ENCODE data around the gene CORO1A.
A peak's percentile ranks its signal among the peaks of the same experiment; 100 is the strongest.

Gene CORO1A

DNA sequence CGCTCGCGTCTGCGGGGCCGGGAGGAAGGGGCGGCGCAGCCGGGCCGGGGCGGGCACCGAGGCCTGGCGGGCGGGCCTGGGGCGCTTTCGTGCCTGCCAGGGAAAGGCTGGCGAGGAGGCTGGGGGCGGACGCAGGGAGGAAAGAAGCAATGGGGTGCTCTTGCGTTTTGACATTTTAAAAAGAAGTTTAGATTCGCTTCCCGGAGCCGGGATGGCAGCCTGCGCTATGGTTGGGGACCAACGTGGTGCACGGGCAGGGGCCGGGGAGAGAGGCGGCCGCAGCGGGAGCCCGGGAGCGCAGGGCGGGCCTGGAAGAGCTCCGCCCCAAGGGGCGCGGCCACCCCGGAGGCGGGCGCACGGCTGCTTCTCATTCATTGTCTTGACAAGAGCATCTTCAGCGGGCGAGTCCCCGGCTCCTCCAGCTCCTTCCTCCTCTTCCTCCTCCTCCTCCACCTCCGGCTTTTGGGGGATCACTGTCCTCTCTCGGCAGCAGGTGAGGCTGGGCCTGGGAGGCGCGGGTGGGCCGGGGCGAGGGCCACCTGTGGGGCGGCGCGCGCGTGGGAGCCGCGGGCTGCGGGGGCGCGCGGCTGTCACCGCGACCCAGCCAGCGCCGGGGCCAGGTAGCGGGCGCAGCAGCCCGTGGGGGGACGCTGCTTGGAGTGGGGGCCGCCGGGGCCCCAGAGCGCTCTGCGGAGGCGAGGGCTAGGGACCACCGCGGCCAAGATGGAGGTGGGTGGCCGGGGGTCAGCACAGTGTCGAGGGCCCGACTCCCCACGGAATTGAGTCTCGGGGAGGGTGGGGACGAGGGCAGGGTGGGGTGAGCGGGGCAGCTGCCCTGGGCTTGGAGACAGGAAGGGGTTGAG, at the start of gene CORO1A:
Gene CORO1A (plus strand): TSS at position 370 of the 863 bp plus-strand sequence. CDS start 1,608 bp downstream, outside the sequence.
- peak within 1 kb of the TSS; percentile 66 for H3K4me3 ChIP-seq (ENCODE audit: low read depth, low read length)
- TF ChIP-seq, protein P1, sequence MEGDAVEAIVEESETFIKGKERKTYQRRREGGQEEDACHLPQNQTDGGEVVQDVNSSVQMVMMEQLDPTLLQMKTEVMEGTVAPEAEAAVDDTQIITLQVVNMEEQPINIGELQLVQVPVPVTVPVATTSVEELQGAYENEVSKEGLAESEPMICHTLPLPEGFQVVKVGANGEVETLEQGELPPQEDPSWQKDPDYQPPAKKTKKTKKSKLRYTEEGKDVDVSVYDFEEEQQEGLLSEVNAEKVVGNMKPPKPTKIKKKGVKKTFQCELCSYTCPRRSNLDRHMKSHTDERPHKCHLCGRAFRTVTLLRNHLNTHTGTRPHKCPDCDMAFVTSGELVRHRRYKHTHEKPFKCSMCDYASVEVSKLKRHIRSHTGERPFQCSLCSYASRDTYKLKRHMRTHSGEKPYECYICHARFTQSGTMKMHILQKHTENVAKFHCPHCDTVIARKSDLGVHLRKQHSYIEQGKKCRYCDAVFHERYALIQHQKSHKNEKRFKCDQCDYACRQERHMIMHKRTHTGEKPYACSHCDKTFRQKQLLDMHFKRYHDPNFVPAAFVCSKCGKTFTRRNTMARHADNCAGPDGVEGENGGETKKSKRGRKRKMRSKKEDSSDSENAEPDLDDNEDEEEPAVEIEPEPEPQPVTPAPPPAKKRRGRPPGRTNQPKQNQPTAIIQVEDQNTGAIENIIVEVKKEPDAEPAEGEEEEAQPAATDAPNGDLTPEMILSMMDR (conservative IDR thresholded peaks at IDR 0.05; ENCODE audit: low read depth, low read length) = no peak
- peak; percentile 74 for DNase-seq (ENCODE audit: low read depth)

DNA sequence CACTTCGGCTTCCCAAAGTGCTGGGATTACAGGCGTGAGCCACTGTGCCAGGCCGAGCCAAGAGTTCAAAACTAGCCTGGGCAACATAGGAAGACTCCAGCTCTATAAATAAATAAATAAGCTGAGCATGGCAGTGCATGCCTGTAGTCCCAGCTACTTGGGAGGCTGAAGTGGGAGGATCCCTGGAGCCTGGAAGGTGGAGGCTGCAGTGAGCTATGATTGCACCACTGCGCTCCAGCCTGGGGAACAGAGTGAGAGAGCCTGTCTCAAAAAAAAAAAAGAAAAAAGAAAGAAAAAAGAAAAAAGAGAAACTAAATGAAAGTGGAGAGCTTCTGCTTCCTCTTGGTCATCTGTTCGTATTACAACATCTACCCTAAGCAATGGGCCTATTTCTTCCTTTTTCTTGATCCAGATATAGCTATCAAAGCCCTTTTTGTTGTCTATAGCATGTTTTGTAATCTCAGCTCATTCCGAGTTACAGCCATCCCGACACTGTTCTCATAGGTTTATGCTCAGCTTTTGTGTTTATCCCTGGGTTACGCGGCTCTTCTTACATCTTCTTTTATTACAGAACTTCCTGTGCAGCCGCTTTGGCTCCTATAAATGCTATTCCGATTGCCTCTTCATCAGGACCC, 46.3 kb upstream of the CORO1A start:
- TF ChIP-seq, protein P1 (conservative IDR thresholded peaks at IDR 0.05; ENCODE audit: low read depth, low read length) = no peak
- DNase-seq (ENCODE audit: low read depth) = no peak

DNA sequence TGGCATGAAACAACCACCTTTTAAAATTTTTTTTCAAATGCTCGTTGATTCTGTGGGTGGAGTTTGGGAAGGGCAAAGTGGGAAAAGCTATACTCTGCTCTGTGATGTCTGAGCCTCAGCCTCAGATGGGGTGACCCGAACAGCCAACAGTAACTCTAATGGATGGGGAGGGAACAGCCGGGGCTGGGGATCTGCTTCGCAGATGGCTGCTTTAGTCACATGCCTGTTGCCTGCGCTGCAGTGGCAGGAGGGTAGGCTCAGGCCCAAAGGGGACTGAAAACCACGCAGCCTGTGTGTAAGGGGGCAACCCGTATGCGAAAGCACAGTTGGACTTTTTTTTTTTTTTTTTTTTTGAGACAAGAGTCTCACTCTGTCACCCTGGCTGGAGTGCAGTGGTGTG, 45.5 kb upstream of the CORO1A start:
- H3K4me3 ChIP-seq (ENCODE audit: low read depth, low read length) = no peak overlapping the region
- DNase-seq (ENCODE audit: low read depth) = no peak
- TF ChIP-seq, protein P1 (conservative IDR thresholded peaks at IDR 0.05; ENCODE audit: low read depth, low read length) = no peak

More for the DNA sequence above, 46.3 kb upstream of the CORO1A start:
- no peak overlapping the region for H3K4me3 ChIP-seq (ENCODE audit: low read depth, low read length)

DNA sequence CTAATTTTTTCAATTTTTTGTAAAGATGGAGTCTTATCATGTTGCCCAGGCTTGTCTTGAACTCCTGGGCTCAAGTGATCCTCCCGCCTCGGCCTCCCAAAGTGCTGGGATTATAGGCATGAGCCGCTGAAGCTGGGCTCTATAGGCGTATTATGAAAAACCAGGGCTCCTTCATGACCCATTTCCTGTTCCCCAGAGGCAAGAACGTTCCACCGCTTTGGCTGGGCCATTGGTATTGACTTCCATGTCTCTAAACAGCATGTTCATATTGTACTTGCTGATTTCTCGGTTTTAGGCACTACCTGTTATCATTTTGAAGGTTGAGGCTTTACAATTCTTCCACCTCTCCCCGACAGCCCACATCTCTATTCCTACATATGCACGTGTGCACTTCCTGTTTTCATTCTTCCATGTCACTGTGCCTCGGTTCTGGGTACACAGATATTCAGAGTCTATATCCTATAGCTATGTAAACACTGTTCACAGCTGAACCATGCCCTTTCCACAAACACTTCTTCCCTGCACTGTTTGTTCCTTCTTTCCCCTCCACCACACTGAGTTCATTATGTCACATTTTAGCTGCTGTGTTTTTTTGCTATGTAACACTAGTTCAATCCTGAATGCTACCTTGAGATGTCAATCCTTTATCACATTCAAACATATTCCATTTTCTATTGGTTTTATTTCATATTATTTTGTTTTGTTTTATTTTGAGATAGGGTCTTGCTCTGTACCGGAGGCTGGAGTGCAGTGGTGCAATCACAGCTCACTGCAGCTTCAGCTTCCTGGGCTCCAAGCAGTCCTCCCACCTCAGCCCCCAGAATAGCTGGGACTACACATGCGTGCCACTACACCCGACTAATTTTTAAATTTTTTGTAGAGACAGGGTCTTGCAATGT, 43.6 kb upstream of the CORO1A start:
- no peak for DNase-seq (ENCODE audit: low read depth)
- TF ChIP-seq, protein P1 (conservative IDR thresholded peaks at IDR 0.05; ENCODE audit: low read depth, low read length) = no peak
- no peak overlapping the region for H3K4me3 ChIP-seq (ENCODE audit: low read depth, low read length)

DNA sequence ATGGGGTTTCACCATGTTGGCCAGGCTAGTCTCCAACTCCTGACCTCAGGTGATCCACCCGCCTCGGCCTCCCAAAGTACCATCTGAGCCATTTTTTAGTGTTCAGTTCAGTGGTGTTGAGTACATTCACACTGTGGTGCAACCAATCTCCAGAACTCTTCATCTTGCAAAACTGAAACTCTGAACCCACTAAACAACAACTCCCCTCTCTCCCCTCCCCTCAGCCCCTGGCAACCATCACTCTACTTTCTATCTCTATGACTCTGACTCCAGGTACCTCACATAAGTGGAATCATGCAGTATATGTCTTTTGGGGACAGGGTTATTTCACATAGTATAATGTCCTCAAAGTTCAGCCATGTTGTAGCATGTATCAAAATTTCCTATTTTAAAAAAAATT, 41.7 kb upstream of the CORO1A start:
- H3K4me3 ChIP-seq (ENCODE audit: low read depth, low read length) = no peak overlapping the region
- TF ChIP-seq, protein P1 (conservative IDR thresholded peaks at IDR 0.05; ENCODE audit: low read depth, low read length) = no peak
- no peak for DNase-seq (ENCODE audit: low read depth)

DNA sequence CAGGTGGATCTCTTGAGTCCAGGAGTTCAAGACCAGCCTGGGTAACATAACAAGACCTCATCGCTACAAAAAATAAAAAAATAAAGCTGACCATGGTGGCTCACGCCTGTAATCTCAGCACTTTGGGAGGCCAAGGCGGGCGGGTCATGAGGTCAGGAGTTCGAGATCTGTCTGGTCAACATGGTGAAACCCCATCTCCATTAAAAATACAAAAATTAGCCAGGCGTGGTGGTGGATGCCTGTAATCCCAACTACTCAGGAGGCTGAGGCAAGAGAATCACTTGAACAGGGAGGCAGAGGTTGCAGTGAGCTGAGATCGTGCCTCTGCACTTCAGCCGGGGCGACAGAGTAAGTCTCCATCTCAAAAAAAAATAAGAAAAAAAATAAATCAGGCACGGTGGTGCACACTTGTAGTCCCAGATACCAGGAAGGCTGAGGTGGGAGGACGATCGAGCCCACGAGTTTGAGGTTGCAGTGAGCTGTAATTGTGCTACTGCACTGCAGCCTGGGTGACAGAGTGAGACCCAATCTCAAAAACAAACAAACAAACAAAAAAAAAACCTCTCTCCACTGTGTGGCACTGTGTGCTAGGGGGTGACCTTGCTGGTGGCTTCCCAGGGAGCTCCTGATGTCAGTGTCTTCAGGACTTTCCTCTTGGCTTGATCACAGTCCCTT, 40.6 kb upstream of the CORO1A start:
- TF ChIP-seq, protein P1 (conservative IDR thresholded peaks at IDR 0.05; ENCODE audit: low read depth, low read length) = no peak
- no peak overlapping the region for H3K4me3 ChIP-seq (ENCODE audit: low read depth, low read length)
- DNase-seq (ENCODE audit: low read depth) = no peak
